Adrenal gland (tissue), 5 donors: Measurements from ENCODE around the gene ZNF692.

Experiments
- CTCF ChIP-seq, 6 experiments: fragments of 450-650 bp in 4 of 6; fragments of 200-600 bp in 2 of 6; sonication (generic) in 1 of 6; IDR thresholded peaks; 1 replicate in 5 of 6; 2 replicates in 1 of 6; pipeline versions ENCODE4 v1.5.1 to v1.8.0; 2016 to 2021; ENCODE audit warnings: antibody characterized with exemption in 6 of 6, mild to moderate bottlenecking in 2 of 6, moderate library complexity in 1 of 6
- POLR2A ChIP-seq, 2 donors: fragments of 450-650 bp; IDR thresholded peaks; one replicate each; pipeline ENCODE4 v1.6.1; 2017; ENCODE audit warnings: antibody characterized with exemption in 2 of 2, mild to moderate bottlenecking in 2 of 2, moderate library complexity in 1 of 2
- donor health status: DM: no; HTN: no; CAD: no.

GRCh38 chr1:248894837-248895236 is 36.0 kb upstream of the ZNF692 start:
- no peak for TF ChIP-seq CTCF (IDR thresholded peaks at IDR 0.05)
- no peak for TF ChIP-seq POLR2A (IDR thresholded peaks at IDR 0.05)
